HG02588 (cell line): Measurements from ENCODE around the gene NDST1.

Experiments used
- ATAC-seq: cut with Tn5 transposase; IDR thresholded peaks from one replicate; pipeline ENCODE4 v1.9.1; 2021; ENCODE audit warnings: mild to moderate bottlenecking, moderate library complexity; ENCODE audit not compliant: unreplicated experiment

Gene NDST1

GRCh38 chr5:150521939-150522503 lies 14.1 kb downstream of the NDST1 start:
- ATAC-seq, result no peak

GRCh38 chr5:150522504-150523414 lies 14.8 kb downstream of the NDST1 start:
- no peak for ATAC-seq

- ATAC-seq, result no peak
Observed at GRCh38 chr5:150523472-150524350, 15.8 kb downstream of the NDST1 start.

- ATAC-seq, result no peak
Observed at GRCh38 chr5:150525163-150525562, 17.2 kb downstream of the NDST1 start.

- no peak for ATAC-seq
Observed at GRCh38 chr5:150525781-150526180, 17.9 kb downstream of the NDST1 start.

- ATAC-seq, result no peak
Observed at GRCh38 chr5:150527038-150527437, 19.1 kb downstream of the NDST1 start.

- no peak for ATAC-seq
Observed at GRCh38 chr5:150527808-150528207, 19.9 kb downstream of the NDST1 start.

GRCh38 chr5:150528924-150529546 lies 21.1 kb downstream of the NDST1 start:
- ATAC-seq, result no peak

GRCh38 chr5:150529555-150529954 lies 21.6 kb downstream of the NDST1 start:
- no peak for ATAC-seq

- ATAC-seq, result no peak
Observed at GRCh38 chr5:150530423-150530822, 22.5 kb downstream of the NDST1 start.

GRCh38 chr5:150530951-150531588 lies 23.1 kb downstream of the NDST1 start:
- no peak for ATAC-seq

GRCh38 chr5:150531686-150532085 lies 23.8 kb downstream of the NDST1 start:
- no peak for ATAC-seq

GRCh38 chr5:150532151-150532550 lies 24.2 kb downstream of the NDST1 start:
- ATAC-seq, result no peak

GRCh38 chr5:150532996-150533395 lies 25.1 kb downstream of the NDST1 start:
- ATAC-seq, result no peak

- ATAC-seq, result no peak
Observed at GRCh38 chr5:150534811-150535210, 26.9 kb downstream of the NDST1 start.

GRCh38 chr5:150535611-150536010 lies 27.7 kb downstream of the NDST1 start:
- no peak for ATAC-seq

GRCh38 chr5:150538007-150538917 lies 30.3 kb downstream of the NDST1 start:
- no peak for ATAC-seq

- no peak for ATAC-seq
Observed at GRCh38 chr5:150539206-150539605, 31.3 kb downstream of the NDST1 start.

- no peak for ATAC-seq
Observed at GRCh38 chr5:150540042-150540441, 32.1 kb downstream of the NDST1 start.
